Stimulated activated CD4-positive, alpha-beta T cell treated with anti-CD3 and anti-CD28 coated beads, Interleukin-15, amount 100 ng/mL, for 1 hour (primary cell): ENCODE measurements around the gene R3HDM2.

Experiments used
- DNase-seq, 2 donors: peaks; one replicate each; pipeline ENCODE4 v3.0.0-alpha.2; 2020; ENCODE audit warnings: low read depth in 1 of 2, low spot score in 1 of 2

Gene R3HDM2

DNA sequence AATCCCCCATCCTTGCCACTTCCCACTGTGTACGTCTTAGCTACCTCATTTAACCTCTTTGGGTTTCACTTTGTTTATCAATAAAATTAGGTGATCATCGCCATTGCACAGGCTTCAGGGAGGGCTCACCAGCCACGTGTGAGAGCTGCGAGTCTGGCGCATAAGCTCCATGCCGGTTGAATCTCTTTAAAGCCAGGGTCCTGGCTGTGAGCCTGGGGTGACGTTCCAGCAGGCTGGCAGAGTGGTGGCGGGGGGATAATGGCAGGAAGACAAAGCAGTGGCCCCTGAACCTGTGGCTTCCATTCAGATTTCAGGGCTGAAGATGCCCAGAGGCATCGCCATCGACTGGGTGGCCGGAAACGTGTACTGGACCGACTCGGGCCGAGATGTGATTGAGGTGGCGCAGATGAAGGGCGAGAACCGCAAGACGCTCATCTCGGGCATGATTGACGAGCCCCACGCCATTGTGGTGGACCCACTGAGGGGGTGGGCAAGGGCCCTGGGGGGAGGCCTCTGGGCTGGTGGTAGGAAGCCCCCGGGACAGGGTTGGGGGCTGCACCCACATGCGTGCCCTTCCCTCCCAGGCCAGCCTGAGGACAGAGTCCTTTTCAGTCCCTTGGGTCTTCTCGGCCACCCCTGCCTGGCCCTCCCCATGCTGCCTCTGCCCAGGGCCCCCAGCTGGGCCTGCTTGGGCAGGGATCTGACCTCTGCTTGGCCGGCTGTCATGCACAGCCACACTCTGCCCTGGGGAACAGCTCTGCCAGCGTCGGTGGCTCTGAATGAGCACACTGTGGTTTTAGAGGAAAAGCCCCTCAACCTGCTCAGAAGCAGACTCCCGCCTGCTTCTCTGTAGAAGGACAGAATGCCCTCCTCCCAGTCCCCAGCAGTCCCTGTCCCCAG, 222.9 kb downstream of the R3HDM2 start:
- no peak for DNase-seq

DNA sequence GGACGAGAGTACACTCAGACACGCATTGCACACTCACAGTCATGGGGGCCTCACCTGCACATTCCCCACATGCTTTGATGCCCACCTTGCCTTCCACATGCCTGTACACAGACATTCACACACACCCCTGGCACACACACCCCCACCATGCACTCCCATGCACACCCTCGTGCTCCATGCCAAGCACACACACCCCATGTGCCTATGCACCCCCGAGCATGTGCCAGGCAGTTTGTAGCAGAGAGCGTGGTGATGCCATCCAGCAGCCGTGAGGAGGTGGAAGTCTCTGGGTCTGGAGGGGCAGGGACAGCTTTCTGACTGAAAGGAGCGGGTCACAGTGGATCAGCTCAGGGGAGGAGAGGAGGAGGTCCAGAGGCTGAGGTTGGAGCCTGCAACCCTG, 224.9 kb downstream of the R3HDM2 start:
- DNase-seq, result no peak

DNA sequence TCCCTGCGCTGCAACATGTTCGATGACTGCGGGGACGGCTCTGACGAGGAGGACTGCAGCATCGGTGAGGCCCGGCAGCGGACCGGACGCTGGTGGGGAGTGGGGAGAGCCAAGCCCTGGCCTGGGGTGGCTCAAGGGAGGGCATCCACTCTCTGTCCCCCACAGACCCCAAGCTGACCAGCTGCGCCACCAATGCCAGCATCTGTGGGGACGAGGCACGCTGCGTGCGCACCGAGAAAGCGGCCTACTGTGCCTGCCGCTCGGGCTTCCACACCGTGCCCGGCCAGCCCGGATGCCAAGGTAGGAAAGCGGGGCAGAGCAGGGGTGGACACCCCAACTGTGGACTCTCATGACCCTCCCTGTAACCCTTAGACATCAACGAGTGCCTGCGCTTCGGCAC, 225.7 kb downstream of the R3HDM2 start:
- no peak for DNase-seq

DNA sequence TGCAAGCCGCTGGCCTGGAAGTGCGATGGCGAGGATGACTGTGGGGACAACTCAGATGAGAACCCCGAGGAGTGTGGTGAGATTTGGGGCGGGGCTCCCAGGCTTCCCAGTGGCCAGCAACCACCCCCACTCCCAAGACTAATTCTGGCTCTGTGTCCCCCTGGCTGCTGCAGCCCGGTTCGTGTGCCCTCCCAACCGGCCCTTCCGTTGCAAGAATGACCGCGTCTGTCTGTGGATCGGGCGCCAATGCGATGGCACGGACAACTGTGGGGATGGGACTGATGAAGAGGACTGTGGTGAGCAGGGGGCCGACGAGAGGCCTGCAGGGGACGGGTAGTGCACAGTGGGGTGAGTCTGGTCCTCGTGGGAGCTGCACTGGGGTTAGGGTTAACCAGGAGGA, 226.4 kb downstream of the R3HDM2 start:
- DNase-seq, result no peak

DNA sequence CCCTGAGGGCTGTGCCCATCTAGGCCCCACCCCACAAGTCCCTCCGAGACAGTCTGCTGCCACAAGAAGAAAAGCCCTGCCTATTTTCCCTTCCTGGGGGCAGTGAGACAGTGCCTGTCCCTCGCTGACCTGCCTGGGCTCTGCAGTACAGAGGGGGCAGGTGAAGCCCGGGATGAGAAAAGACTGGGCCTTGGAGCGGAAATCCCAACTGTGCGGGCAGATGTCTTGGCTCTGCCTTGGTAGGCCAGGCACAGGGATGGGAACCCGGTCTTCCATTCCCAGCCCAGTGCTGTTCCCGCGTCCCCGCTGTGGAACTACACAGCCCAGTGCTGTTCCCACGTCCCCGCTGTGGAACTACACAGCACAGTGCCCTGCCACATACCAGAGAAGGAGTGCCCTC, 227.1 kb downstream of the R3HDM2 start:
- DNase-seq, result no peak
